K562 (cell line): ENCODE data around the gene PRR35. TPM values are rescaled to one million over a fixed set of nuclear protein-coding genes. Genes with fewer than 3 reads are reported as not detected.
A peak's percentile ranks its signal among the peaks of the same experiment; 100 is the strongest.

Source experiments
- HDAC1 ChIP-seq, 2 experiments: fragments of 450-650 bp; IDR thresholded peaks; 2 replicates each; pipeline ENCODE4 v1.6.1; 2016 to 2017; ENCODE audit warnings: inconsistent platforms in 1 of 2, mild to moderate bottlenecking in 1 of 2, moderate library complexity in 1 of 2
- HEY1 ChIP-seq: fragments of 250-450 bp; sonication (Bioruptor Pico); IDR thresholded peaks from 2 replicates; pipeline ENCODE4 v1.5.0; 2020; ENCODE audit warnings: mild to moderate bottlenecking, moderate library complexity, borderline replicate concordance
- MEIS2 ChIP-seq: fragments of 450-650 bp; IDR thresholded peaks from 2 replicates; pipeline ENCODE4 v1.6.1; 2014; ENCODE audit warnings: mild to moderate bottlenecking; ENCODE audit not compliant: partially characterized antibody
- MITF ChIP-seq: IDR thresholded peaks from 2 replicates; pipeline ENCODE4 v1.6.1; 2014; ENCODE audit warnings: antibody characterized with exemption
- MLLT1 ChIP-seq, 2 experiments: fragments of 450-650 bp; IDR thresholded peaks; 2 replicates each; pipeline ENCODE4 v1.6.1; 2016
- NCOR1 ChIP-seq: fragments of 450-650 bp; IDR thresholded peaks from 2 replicates; pipeline ENCODE4 v1.6.1; 2016; ENCODE audit warnings: mild to moderate bottlenecking, moderate library complexity
- NKRF ChIP-seq: fragments of 450-650 bp; IDR thresholded peaks from 2 replicates; pipeline ENCODE4 v1.6.1; 2016; ENCODE audit warnings: borderline replicate concordance
- NR3C1 ChIP-seq: sonication (generic); formaldehyde crosslinking; IDR thresholded peaks from 2 replicates; pipeline ENCODE4 v1.8.1; 2022; ENCODE audit warnings: missing genetic modification reagents
- NRF1 ChIP-seq, 2 experiments: fragments of 450-650 bp; IDR thresholded peaks in 1 of 2; conservative IDR thresholded peaks in 1 of 2; 2 replicates each; pipeline ENCODE4 v1.6.1; 2014; ENCODE audit warnings: mild to moderate bottlenecking in 2 of 2
- SAFB ChIP-seq: fragments of 200-400 bp; formaldehyde crosslinking; IDR thresholded peaks from 2 replicates; pipeline ENCODE4 v1.6.1; 2017; ENCODE audit warnings: low read depth, low read length, borderline replicate concordance
- THRB ChIP-seq: fragments of 450-650 bp; formaldehyde crosslinking; conservative IDR thresholded peaks from 2 replicates; pipeline ENCODE4 v1.4.0; 2022; ENCODE audit warnings: mild to moderate bottlenecking, missing genetic modification characterization
- ZNF165 ChIP-seq: fragments of 250-450 bp; sonication (Bioruptor Pico); IDR thresholded peaks from 2 replicates; pipeline ENCODE4 v1.4.0; 2020; ENCODE audit warnings: borderline replicate concordance
- ZNF395 ChIP-seq: fragments of 200-800 bp; sonication (Bioruptor generic); IDR thresholded peaks from 2 replicates; pipeline ENCODE4 v1.6.1; 2017; ENCODE audit warnings: missing genetic modification characterization, missing compliant biosample characterization
- ZNF644 ChIP-seq: fragments of 200-800 bp; sonication (Bioruptor generic); IDR thresholded peaks from 2 replicates; pipeline ENCODE4 v1.6.1; 2016; ENCODE audit warnings: low read depth, missing genetic modification characterization, missing compliant biosample characterization
- ZNF780A ChIP-seq: fragments of 250-450 bp; sonication (Bioruptor Pico); IDR thresholded peaks from 2 replicates; pipeline ENCODE4 v1.5.0; 2021; ENCODE audit warnings: mild to moderate bottlenecking
- ZNF79 ChIP-seq: fragments of 250-450 bp; sonication (Bioruptor Pico); IDR thresholded peaks from 2 replicates; pipeline ENCODE4 v1.4.0; 2020; ENCODE audit warnings: low read depth, mild to moderate bottlenecking, moderate library complexity
- polyA plus RNA-seq, 8 experiments: library from polyadenylated mRNA; depleted of rRNA in 4 of 8; stranded (reverse) in 5 of 8; unstranded in 3 of 8; fragments of >200 nt; fragmentation: Nextera tagmentation in 2 of 8; fragmentation: Illumina TruSeq in 1 of 8; extraction: Ambion mirVana in 2 of 8; extraction: Trizol in 1 of 8; gene quantifications; 2 replicates each; pipeline versions ENCODE4 v1.2.1 to v1.2.3, GENCODE V29; 2011 to 2014; ENCODE audit warnings: inconsistent platforms in 1 of 8, missing spikeins in 1 of 8
- total RNA-seq, 7 experiments: library from RNA; depleted of rRNA in 6 of 7; stranded (reverse); fragments of >200 nt in 6 of 7; fragmentation: Illumina TruSeq in 2 of 7; extraction: Trizol in 2 of 7; gene quantifications; 2 replicates each; pipeline versions ENCODE4 v1.2.1 to v1.2.3, GENCODE V29; 2011 to 2021; ENCODE audit warnings: low replicate concordance in 1 of 7

Gene PRR35
- total and polyA plus RNA-seq, 9 of the 15 experiments (the other 6 are each of a cell fraction or from before 2014, with no cell fraction given): 0.17 to 0.45 (median 0.21) TPM; not detected in 5

GRCh38 chr16:525520-526180 lies 34.5 kb upstream of the PRR35 start (continued):
- TF ChIP-seq NKRF (no peak), NR3C1 (no peak), NRF1 (conservative IDR thresholded peaks at IDR 0.05 in 1 of 2, IDR thresholded peaks at IDR 0.05 in 1 of 2) (0 out of 4 replicates have a peak, but pooled peaks of 1 of the 2 experiments have one; percentile 6), SAFB (no peak), ZNF780A (CRISPR knock-in tag) (no peak), ZNF165 (CRISPR knock-in tag) (no peak), NCOR1 (no peak), ZNF79 (CRISPR knock-in tag) (no peak), HEY1 (CRISPR knock-in tag) (no peak), HDAC1 (IDR thresholded peaks at IDR 0.05) (0 out of 4 replicates have a peak, but pooled peaks of 1 of the 2 experiments have one; percentile 32), MEIS2 (no peak), THRB (CRISPR knock-in tag) (no peak), MITF (peak; percentile 75; the same call in 1 of the 2 replicates), MLLT1 (IDR thresholded peaks at IDR 0.05) (no peak), ZNF395 (CRISPR knock-in tag) (no peak), ZNF644 (tag) (no peak)
